ENCODE data around the gene HSPB1.

- no peak for TF ChIP-seq CTCF (IDR thresholded peaks at IDR 0.05; ENCODE audit: low read depth, low read length)
- no peak for TF ChIP-seq EZH2phosphoT487 (IDR thresholded peaks at IDR 0.05; ENCODE audit: low read depth)
Observed at GRCh38 chr7:76260171-76260703, 42.2 kb upstream of the HSPB1 start.
